ENCODE results near the gene RHBDF2.
A peak's percentile ranks its signal among the peaks of the same experiment; 100 is the strongest.
"Not testable (repeated sequence)": the region's sequence is repeated elsewhere in the genome, so short reads cannot be mapped to it uniquely, and the experiment has no call there.

Gene RHBDF2

GRCh38 chr17:76523084-76524037, 22.1 kb upstream of the RHBDF2 start:
- DNase-seq, result peak; percentile 14

GRCh38 chr17:76521683-76522082, 20.5 kb upstream of the RHBDF2 start:
- DNase-seq, result not testable (repeated sequence)

DNA sequence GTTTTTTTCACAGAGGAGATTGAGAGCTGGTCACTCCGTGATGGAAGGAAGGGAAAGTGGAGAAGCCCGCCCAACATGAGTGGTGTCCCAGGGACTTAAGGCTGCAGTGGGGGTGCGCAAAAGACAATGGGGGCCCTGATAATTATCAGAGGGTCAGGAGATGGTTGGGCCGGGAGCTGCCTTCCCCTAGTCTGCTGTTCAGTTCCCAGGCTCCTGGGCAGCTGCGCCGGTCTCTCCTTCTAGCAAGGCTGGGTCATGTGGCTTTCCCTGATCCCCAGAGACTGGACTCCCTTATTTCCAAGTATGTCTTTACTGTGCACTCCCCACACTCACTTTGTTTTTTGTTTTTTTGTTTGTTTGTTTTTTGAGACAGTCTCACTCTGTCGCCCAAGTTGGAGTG, 20.0 kb upstream of the RHBDF2 start:
- no peak for DNase-seq

DNA sequence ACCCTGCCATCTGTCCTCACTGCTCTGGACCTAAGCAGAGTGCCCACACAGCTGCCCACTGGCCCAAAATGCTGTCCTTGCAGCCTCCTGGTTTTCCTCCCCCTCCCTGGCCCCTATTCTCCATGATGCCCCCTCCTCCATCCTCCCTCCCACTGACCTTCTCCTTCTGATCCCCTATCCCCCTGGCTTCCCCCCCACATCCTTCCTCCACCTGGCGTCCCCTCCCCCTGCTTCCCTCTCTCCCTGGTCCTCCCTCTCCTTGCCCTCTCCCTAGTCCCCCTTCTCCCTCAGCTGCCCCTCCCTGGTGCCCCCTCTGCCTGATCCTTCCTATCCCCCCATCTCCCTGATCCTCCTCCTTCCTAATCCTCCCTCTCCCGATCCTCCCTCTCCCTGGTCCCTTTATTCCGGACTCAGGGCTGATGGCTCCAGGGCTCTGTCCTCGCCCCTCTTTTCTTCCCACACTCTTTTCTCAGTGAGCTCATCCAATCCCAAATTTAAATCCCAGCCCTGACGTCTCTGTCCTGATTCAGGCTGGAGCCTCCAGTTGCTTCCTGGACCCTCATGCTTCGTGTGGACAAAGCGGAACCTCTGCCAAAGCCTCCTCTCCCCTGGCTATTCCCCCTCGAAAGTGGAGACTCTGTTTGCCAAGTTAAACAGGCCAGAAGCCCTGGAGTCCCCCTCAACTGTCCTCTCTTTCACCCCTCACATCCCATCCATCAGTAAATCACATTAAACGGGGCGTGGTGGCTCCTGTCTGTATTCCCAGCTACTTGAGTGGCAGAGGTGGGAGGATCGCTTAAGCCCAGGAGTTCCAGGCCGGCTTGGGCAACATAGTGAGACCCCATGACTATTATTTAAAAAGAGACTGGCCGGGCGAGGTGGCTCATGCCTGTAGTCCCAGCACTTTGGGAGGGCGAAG, 18.1 kb upstream of the RHBDF2 start:
- no peak for DNase-seq

- no peak for DNase-seq
These were observed 16.4 kb upstream of the RHBDF2 start for GRCh38 chr17:76517638-76518038.

DNA sequence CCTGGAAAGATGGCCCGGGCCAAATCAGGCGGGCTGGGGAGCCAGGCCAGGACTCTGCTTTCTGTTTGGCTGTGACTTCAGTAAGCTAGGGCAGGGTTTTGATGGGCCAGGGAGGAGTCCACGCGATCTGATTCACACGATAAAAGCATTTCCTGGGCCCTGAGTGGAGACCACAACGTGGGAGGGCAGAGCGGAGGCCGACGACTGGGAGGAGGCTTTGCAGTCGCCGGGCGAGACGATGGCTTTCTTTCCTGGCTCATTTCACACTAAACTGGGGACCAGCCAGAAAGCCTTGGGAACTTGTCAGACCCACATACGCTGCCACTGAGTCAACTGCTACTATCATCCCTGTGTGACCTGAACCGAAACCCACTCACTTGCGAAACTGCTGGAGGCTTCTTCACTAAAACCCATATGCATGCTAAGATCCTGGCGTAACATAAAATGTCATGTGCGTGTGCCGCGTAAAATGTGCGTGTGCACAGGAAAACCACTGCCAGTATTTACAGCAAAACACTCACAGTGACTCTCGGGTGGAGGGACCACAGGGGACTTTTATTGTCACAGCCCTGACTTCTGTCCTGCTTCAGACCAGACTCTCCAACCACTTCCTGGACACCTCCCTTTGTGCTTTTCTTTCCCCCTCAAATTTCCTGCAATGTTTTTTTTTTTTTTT, 14.2 kb upstream of the RHBDF2 start:
- DNase-seq, result no peak

DNA sequence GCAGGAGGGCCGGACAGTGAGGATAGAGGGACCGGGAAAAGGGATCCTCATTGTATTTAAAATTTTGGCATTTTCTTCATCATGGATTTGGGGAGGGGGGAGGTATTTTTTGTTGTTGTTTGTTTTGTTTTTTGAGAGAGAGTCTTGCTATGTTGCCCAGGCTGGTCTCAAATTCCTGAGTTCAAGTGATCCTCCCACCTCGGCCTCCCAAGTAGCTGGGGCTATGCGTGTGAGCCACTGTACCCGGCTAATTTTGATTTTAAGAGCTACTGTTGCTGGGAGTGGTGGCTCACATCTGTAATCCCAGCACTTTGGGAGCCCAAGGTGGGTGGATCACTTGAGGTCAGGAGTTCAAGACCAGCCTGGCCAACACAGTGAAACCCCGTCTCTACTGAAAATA, 13.1 kb upstream of the RHBDF2 start:
- not testable (repeated sequence) for DNase-seq

GRCh38 chr17:76513306-76513692, 12.1 kb upstream of the RHBDF2 start:
- DNase-seq, result no peak

DNA sequence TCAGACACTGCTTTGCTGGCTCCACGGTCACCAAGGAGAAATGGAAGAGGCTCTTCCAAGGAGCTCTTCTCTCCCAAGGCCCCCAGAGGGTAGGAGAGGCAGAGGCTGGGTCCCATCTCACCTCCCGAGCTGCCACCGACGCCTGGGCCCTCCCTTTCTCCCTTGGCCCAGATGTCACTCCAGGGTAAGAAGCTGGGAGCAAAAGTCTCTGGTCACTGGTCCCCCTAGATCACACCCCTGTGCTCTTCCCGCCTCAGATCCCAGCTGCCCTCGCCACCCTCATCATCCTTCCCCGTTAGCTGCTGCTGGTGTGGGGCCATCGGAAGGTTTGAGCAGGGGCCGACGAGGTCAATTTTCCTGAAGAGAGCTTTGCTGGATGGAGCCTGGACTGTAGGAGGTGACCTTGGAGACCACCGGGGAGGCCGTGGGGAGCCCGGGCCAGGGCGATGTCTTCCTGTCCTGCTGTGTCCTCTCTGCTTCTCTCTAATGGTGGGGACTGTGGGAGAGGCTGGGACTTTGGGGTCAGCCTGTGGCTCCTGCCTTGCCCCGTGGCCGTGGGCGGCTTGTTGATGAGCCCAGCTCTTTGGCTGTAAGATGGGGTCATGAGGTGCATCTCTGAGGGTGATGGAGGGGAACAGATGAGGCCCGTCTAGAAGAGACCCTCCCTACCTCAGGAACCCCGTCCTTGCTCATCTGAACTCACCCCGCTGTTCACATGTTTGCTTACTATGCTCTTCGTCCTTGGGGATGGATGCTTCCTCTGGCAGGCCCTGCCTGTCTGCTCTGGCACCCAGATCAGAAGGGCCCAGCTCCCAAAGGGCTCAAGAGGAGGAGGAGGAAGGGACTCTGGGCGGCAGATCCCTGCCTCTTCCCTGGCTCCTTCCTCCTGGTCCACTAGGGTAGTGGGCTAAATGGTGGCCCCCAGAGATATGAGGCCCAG, 11.4 kb upstream of the RHBDF2 start:
- DNase-seq, result no peak

GRCh38 chr17:76511668-76512365, 10.6 kb upstream of the RHBDF2 start:
- no peak for DNase-seq

DNA sequence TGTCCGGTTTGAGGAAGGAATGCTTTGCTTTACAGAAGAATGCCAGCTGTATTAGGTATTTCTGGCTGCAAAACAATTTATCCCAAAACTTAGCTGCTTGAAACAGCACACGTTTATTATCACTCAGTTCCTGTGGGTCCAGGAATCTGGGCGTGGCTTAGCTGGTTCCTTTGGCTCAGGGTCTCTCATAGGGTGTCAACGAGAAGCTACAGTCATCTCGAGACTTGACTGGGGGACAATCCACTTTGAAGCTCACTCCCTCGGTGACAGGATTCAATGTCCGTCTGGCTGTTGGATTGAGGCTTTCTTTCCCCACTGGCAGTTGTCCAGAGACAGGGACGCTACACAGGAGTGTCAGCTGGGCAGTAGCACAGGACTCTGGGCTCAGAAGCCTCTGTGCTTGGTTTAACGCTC, 9.6 kb upstream of the RHBDF2 start:
- no peak for DNase-seq

- DNase-seq, result not testable (repeated sequence)
These were observed 7.3 kb upstream of the RHBDF2 start for GRCh38 chr17:76508472-76509063.

GRCh38 chr17:76506408-76507345, 5.5 kb upstream of the RHBDF2 start:
- peak; percentile 67 for DNase-seq

DNA sequence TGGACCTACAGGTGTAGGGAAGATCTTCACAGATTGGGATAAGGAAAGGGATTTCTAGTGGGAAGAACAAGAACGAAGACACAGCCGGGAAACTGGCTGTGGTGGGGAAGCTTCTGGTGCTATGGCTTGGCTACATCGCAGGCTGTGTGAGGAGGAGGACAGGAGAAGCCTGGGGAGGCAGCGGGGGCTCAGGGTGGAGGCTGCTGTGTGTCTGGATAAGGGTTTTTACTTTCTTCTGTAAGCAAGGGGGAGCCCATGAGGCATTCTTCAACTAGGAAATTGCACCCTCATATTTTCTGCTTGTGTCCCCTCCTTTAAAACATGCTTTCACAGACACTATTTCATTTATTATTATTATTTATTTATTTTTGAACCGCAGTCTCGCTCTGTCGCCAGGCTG, 2.9 kb upstream of the RHBDF2 start:
- DNase-seq, result no peak

DNA sequence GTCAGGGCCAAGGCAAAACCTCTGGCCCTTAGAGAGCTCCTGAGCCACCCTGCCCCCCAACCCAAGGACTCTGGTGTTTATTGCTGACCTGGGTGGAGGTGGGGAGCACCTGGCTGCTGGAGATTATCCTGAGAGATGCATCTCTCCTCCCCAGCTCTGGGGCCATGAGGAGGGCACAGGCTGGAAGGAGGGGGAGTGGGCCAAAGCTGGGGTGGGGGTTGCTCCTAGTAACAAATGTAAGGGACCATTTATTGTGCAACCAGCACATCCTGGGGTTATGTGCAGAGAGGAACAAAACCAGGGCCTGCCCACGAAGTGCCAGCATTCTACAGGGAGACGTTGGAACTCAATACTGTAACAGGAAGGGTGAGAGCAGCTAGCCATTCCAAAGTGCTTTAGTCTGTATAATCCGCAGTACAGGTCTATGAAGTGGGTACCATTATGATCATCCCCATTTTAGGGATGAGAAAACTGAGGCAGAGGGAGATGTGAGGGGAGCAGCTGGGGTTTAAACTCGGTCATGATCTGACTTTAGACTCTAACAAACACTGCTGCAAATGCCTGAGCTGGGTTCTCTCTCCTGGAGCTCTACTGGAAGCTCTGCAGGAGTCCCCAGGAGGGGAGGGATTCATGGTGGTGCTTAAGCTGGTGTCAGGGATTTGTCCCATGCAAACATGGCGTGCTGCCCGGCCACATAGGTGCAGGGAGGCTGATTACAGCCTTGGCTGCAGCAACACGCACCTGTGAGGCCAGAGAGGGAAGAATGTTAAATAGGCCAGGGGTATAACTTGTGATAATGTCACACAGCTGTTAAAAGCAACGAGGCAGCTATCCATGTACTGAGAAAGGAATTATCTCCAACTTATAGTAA, 1.4 kb upstream of the RHBDF2 start:
- no peak for DNase-seq

DNA sequence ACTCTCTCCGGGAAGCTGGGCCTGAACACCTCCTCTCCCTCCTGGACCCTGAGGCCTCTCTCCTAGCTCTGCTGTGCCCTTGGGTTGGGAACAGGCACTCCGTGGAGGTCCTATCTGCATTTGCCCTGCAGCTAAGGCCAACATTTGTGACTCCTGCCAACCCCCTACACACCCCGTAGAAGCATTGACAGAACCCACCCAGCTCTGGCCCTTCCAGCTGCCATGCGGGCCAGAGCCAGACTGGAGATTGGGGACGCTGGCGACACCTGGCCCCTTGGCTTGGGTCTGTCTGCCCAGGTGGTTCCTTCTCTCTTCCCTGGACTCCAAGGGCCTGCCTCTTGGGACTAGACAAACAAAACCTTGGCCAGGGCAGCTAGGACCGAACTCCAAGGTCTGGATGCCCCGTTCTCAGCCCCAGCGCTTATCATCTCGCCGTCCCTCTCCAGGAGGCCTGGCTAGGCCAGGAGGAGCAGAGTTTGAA, 644 bp upstream of the RHBDF2 start:
- DNase-seq, result no peak

DNA sequence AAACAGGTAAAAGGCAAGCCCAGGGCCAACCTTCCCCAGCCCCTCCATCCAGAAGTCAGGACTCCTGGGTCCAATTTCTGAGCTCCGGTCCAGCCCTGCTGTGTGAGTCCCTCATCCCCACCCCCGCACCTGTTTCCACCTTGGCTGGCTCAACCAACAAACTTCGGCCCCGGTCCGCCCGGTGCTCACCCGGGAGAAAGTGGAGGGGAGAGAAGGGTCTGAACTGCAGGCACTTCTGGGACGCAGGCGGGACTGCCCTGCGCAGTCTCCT, 541 bp downstream of the RHBDF2 start:
- DNase-seq, result no peak

- DNase-seq, result no peak
These were observed 1.0 kb downstream of the RHBDF2 start for GRCh38 chr17:76500074-76500746.

Measured in NCI-H2227 treated with DMSO at 0.1 percent for 48 hours (cell line).